Rectal smooth muscle tissue (tissue), 1 donor: ENCODE results near the gene ADAMTS16.

Experiments used
- H3K27ac ChIP-seq: one replicate; pipeline ENCODE4 v1.7.0; 2013; ENCODE audit warnings: low read depth, low read length, inconsistent platforms
- H3K27me3 ChIP-seq: one replicate; pipeline ENCODE4 v1.7.0; 2013; ENCODE audit warnings: low read length; ENCODE audit not compliant: control insufficient read depth, insufficient read depth
- H3K36me3 ChIP-seq: one replicate; pipeline ENCODE4 v1.7.0; 2013; ENCODE audit warnings: low read length; ENCODE audit not compliant: control insufficient read depth, insufficient read depth
- H3K4me1 ChIP-seq: one replicate; pipeline ENCODE4 v1.7.0; 2013; ENCODE audit warnings: low read length; ENCODE audit not compliant: control insufficient read depth, insufficient read depth
- H3K4me3 ChIP-seq: one replicate; pipeline ENCODE4 v1.7.0; 2013; ENCODE audit warnings: low read length
- H3K9ac ChIP-seq: one replicate; pipeline ENCODE4 v1.7.0; 2013; ENCODE audit warnings: low read length

ADAMTS16 gene

GRCh38 chr5:5270161-5270560 is 130.0 kb downstream of the ADAMTS16 start:
- no peak overlapping the region for H3K27ac ChIP-seq
- no peak overlapping the region for H3K4me3 ChIP-seq
- no peak overlapping the region for H3K9ac ChIP-seq
- no peaks in the 10 kb centered on the region for H3K4me1 ChIP-seq
- H3K27me3 ChIP-seq, result no peaks in the 10 kb centered on the region
- no peaks in the 10 kb centered on the region for H3K36me3 ChIP-seq

- no peak overlapping the region for H3K4me3 ChIP-seq
These were observed 131.0 kb downstream of the ADAMTS16 start for GRCh38 chr5:5270958-5271785.

GRCh38 chr5:5271786-5272321 is 131.7 kb downstream of the ADAMTS16 start:
- no peaks in the 10 kb centered on the region for H3K36me3 ChIP-seq
- no peaks in the 10 kb centered on the region for H3K27me3 ChIP-seq
- H3K4me1 ChIP-seq, result no peaks in the 10 kb centered on the region
- no peak overlapping the region for H3K4me3 ChIP-seq
- H3K9ac ChIP-seq, result no peak overlapping the region
- H3K27ac ChIP-seq, result no peak overlapping the region

More at GRCh38 chr5:5270958-5271785, 131.0 kb downstream of the ADAMTS16 start:
- H3K27ac ChIP-seq, result no peak overlapping the region
- H3K36me3 ChIP-seq, result no peaks in the 10 kb centered on the region
- H3K4me1 ChIP-seq, result no peaks in the 10 kb centered on the region
- H3K27me3 ChIP-seq, result no peaks in the 10 kb centered on the region
- no peak overlapping the region for H3K9ac ChIP-seq

- H3K9ac ChIP-seq, result no peak overlapping the region
- H3K4me1 ChIP-seq, result no peaks in the 10 kb centered on the region
- H3K36me3 ChIP-seq, result no peaks in the 10 kb centered on the region
- H3K27ac ChIP-seq, result no peak overlapping the region
- H3K4me3 ChIP-seq, result no peak overlapping the region
- no peaks in the 10 kb centered on the region for H3K27me3 ChIP-seq
These were observed 133.3 kb downstream of the ADAMTS16 start for GRCh38 chr5:5273398-5273797.

DNA sequence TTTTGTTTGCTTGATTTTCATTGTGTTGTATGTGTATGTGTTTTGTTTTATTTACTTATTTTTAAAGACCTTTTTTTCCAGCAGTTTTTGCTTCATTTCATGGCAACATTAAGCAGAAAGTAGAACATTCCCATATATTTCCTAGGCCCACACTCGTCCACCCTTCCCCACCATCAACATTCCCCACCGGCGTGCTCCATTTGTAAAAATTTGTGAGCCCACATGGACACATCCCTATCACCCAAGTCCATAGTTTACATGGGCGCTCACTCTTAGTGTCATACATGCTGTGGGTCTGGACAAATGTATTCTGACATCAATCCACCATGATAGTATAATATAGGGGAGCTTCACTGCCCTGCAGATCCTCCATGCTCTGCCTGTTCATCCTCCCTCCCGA is 133.8 kb downstream of the ADAMTS16 start:
- H3K9ac ChIP-seq, result no peak overlapping the region
- H3K4me1 ChIP-seq, result no peaks in the 10 kb centered on the region
- H3K36me3 ChIP-seq, result no peaks in the 10 kb centered on the region
- no peak overlapping the region for H3K27ac ChIP-seq
- no peak overlapping the region for H3K4me3 ChIP-seq
- H3K27me3 ChIP-seq, result no peaks in the 10 kb centered on the region

GRCh38 chr5:5275211-5275610 is 135.1 kb downstream of the ADAMTS16 start:
- no peak overlapping the region for H3K9ac ChIP-seq
- no peaks in the 10 kb centered on the region for H3K27me3 ChIP-seq

DNA sequence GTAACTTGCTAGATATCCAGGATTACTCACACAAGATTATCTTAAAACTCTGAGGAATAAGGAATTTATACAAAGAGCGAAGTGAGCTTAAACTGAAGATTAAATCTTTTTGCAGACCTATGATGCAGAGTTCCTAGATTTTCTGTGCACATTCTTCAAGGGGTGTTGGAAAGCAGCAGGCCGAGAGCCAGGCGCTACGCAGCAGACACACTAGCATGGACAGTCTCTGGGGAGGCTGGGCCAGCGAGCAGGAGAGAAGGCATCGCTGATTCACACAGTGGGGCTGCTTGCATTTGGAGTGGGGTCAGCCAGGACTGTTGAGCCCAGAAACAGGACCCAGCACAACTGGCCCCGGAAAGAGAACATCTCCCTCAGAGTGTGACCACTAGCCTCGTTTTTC is 136.3 kb downstream of the ADAMTS16 start:
- no peaks in the 10 kb centered on the region for H3K4me1 ChIP-seq
- no peak overlapping the region for H3K27ac ChIP-seq
- H3K36me3 ChIP-seq, result no peaks in the 10 kb centered on the region
- H3K4me3 ChIP-seq, result no peak overlapping the region
- no peaks in the 10 kb centered on the region for H3K27me3 ChIP-seq
- no peak overlapping the region for H3K9ac ChIP-seq

More at GRCh38 chr5:5275211-5275610, 135.1 kb downstream of the ADAMTS16 start:
- H3K36me3 ChIP-seq, result no peaks in the 10 kb centered on the region
- H3K4me3 ChIP-seq, result no peak overlapping the region
- no peaks in the 10 kb centered on the region for H3K4me1 ChIP-seq
- H3K27ac ChIP-seq, result no peak overlapping the region

GRCh38 chr5:5276951-5277517 is 136.9 kb downstream of the ADAMTS16 start:
- H3K36me3 ChIP-seq, result no peaks in the 10 kb centered on the region
- no peak overlapping the region for H3K27ac ChIP-seq
- no peak overlapping the region for H3K4me3 ChIP-seq
- no peaks in the 10 kb centered on the region for H3K4me1 ChIP-seq
- no peak overlapping the region for H3K9ac ChIP-seq
- no peaks in the 10 kb centered on the region for H3K27me3 ChIP-seq

- Histone ChIP-seq H3K36me3 (no peaks in the 10 kb centered on the region), H3K27ac (no peak overlapping the region), H3K4me1 (no peaks in the 10 kb centered on the region), H3K9ac (no peak overlapping the region), H3K27me3 (no peaks in the 10 kb centered on the region), H3K4me3 (no peak overlapping the region)
These were observed 138.2 kb downstream of the ADAMTS16 start for GRCh38 chr5:5278201-5278814.

DNA sequence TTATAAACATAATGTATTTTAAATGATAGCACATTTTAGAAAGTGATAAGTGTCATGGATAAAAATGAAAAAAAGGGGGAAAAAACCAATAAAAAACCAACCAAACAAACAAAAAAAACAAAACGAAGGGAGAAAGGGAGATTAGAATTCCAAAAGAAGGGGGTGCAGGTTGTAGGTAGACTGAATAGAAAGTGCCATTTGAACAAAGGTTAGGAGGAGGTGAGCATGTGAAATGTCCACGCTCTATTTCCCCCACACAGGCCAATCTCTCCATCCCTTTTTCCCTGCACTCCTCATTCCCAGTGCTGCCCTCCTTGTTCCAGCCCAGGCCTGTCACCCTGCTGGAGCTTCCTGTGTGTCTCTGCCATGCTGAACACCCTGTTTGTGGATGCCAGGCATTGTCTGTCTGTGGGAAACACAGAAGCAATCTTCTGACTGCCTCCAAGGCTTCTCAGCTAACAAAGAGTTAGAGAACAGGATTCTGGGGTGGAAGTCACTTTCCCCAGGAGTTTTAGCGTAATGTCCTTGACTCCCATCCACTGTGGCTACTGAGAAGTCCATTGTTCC is 138.8 kb downstream of the ADAMTS16 start:
- Histone ChIP-seq H3K4me3 (no peak overlapping the region), H3K36me3 (no peaks in the 10 kb centered on the region), H3K4me1 (no peaks in the 10 kb centered on the region), H3K27me3 (no peaks in the 10 kb centered on the region), H3K27ac (no peak overlapping the region), H3K9ac (no peak overlapping the region)

- H3K9ac ChIP-seq, result no peak overlapping the region
- no peaks in the 10 kb centered on the region for H3K4me1 ChIP-seq
- no peaks in the 10 kb centered on the region for H3K36me3 ChIP-seq
- no peaks in the 10 kb centered on the region for H3K27me3 ChIP-seq
- no peak overlapping the region for H3K4me3 ChIP-seq
- no peak overlapping the region for H3K27ac ChIP-seq
These were observed 145.8 kb downstream of the ADAMTS16 start for GRCh38 chr5:5285906-5286305.

- no peaks in the 10 kb centered on the region for H3K36me3 ChIP-seq
- no peak overlapping the region for H3K27ac ChIP-seq
- no peaks in the 10 kb centered on the region for H3K4me1 ChIP-seq
- no peak overlapping the region for H3K9ac ChIP-seq
- no peaks in the 10 kb centered on the region for H3K27me3 ChIP-seq
- H3K4me3 ChIP-seq, result no peak overlapping the region
These were observed 147.3 kb downstream of the ADAMTS16 start for GRCh38 chr5:5287419-5287818.
